ENCODE data around the gene TTC7B.

Gene TTC7B

GRCh38 chr14:90675399-90675798, 140.8 kb downstream of the TTC7B start:
- no peaks in the 10 kb centered on the region for H3F3A ChIP-seq (ENCODE audit: insufficient read depth)
- no peak overlapping the region for H3K27ac ChIP-seq (ENCODE audit: low read depth, low read length)
- H3K4me2 ChIP-seq (ENCODE audit: low read depth, low read length, poor library complexity, severe bottlenecking) = no peak overlapping the region

DNA sequence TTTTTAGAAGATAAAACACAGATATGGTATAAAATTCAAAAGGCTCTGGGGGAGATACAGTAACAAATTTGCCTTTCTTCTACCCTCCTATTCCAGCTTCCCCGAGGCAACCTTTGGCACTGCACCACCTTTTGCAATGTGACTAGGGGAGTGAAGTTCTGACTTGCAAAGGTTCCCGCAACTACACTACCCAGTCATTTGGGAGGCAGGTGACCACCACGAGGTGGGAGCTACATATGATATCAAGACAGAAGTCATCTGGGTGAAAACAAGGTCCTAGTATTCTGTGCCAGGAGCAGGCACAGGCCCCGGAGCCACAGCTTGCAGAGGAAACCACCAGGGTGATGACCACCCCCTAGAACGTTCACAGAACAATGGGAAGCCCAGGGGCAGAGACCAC, 141.5 kb downstream of the TTC7B start:
- Histone ChIP-seq H4K20me1 (ENCODE audit: low read depth, low read length) (no peaks in the 10 kb centered on the region), H3K4me3 (ENCODE audit: insufficient read depth, low read length, poor library complexity, severe bottlenecking) (no peak overlapping the region), H3K79me2 (ENCODE audit: insufficient read depth, low read length) (no peaks in the 10 kb centered on the region), H3F3A (ENCODE audit: insufficient read depth) (no peaks in the 10 kb centered on the region), H3K36me3 (ENCODE audit: low read length) (no peaks in the 10 kb centered on the region), H2AFZ (ENCODE audit: low read depth, low read length, severe bottlenecking) (no peak overlapping the region), H3K9ac (ENCODE audit: low read length) (no peak overlapping the region), H3K9me3 (ENCODE audit: insufficient read depth, low read length) (no peaks in the 10 kb centered on the region), H3K4me2 (ENCODE audit: low read depth, low read length, poor library complexity, severe bottlenecking) (no peak overlapping the region), H3K9me2 (replicated peaks; ENCODE audit: insufficient read depth, low read length) (no peaks in the 10 kb centered on the region), H3K27ac (ENCODE audit: low read depth, low read length) (no peak overlapping the region), H3K27me3 (ENCODE audit: low read length) (no peaks in the 10 kb centered on the region)
- TF ChIP-seq EZH2phosphoT487 (conservative IDR thresholded peaks at IDR 0.05; ENCODE audit: low read length) = no peak
- TF ChIP-seq, protein P1, sequence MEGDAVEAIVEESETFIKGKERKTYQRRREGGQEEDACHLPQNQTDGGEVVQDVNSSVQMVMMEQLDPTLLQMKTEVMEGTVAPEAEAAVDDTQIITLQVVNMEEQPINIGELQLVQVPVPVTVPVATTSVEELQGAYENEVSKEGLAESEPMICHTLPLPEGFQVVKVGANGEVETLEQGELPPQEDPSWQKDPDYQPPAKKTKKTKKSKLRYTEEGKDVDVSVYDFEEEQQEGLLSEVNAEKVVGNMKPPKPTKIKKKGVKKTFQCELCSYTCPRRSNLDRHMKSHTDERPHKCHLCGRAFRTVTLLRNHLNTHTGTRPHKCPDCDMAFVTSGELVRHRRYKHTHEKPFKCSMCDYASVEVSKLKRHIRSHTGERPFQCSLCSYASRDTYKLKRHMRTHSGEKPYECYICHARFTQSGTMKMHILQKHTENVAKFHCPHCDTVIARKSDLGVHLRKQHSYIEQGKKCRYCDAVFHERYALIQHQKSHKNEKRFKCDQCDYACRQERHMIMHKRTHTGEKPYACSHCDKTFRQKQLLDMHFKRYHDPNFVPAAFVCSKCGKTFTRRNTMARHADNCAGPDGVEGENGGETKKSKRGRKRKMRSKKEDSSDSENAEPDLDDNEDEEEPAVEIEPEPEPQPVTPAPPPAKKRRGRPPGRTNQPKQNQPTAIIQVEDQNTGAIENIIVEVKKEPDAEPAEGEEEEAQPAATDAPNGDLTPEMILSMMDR (IDR thresholded peaks at IDR 0.05; ENCODE audit: insufficient read depth, low read length, poor library complexity, severe bottlenecking) = no peak

More at GRCh38 chr14:90675399-90675798, 140.8 kb downstream of the TTC7B start:
- Histone ChIP-seq H3K9ac (ENCODE audit: low read length) (no peak overlapping the region), H3K9me2 (replicated peaks; ENCODE audit: insufficient read depth, low read length) (no peaks in the 10 kb centered on the region), H3K27me3 (ENCODE audit: low read length) (no peaks in the 10 kb centered on the region), H2AFZ (ENCODE audit: low read depth, low read length, severe bottlenecking) (no peak overlapping the region), H4K20me1 (ENCODE audit: low read depth, low read length) (no peaks in the 10 kb centered on the region), H3K36me3 (ENCODE audit: low read length) (no peaks in the 10 kb centered on the region), H3K9me3 (ENCODE audit: insufficient read depth, low read length) (no peaks in the 10 kb centered on the region), H3K79me2 (ENCODE audit: insufficient read depth, low read length) (no peaks in the 10 kb centered on the region), H3K4me3 (ENCODE audit: insufficient read depth, low read length, poor library complexity, severe bottlenecking) (no peak overlapping the region)
- TF ChIP-seq EZH2phosphoT487 (conservative IDR thresholded peaks at IDR 0.05; ENCODE audit: low read length) = no peak
- TF ChIP-seq, protein P1 (IDR thresholded peaks at IDR 0.05; ENCODE audit: insufficient read depth, low read length, poor library complexity, severe bottlenecking) = no peak

- Histone ChIP-seq H2AFZ (ENCODE audit: low read depth, low read length, severe bottlenecking) (no peak overlapping the region), H3K9me3 (ENCODE audit: insufficient read depth, low read length) (no peaks in the 10 kb centered on the region), H3K9ac (ENCODE audit: low read length) (no peak overlapping the region), H3K9me2 (replicated peaks; ENCODE audit: insufficient read depth, low read length) (no peaks in the 10 kb centered on the region), H3K79me2 (ENCODE audit: insufficient read depth, low read length) (no peaks in the 10 kb centered on the region), H3K27me3 (ENCODE audit: low read length) (no peaks in the 10 kb centered on the region), H4K20me1 (ENCODE audit: low read depth, low read length) (no peaks in the 10 kb centered on the region), H3K36me3 (ENCODE audit: low read length) (no peaks in the 10 kb centered on the region), H3K4me2 (ENCODE audit: low read depth, low read length, poor library complexity, severe bottlenecking) (no peak overlapping the region), H3F3A (ENCODE audit: insufficient read depth) (no peaks in the 10 kb centered on the region), H3K27ac (ENCODE audit: low read depth, low read length) (no peak overlapping the region), H3K4me3 (ENCODE audit: insufficient read depth, low read length, poor library complexity, severe bottlenecking) (no peak overlapping the region)
- no peak for TF ChIP-seq EZH2phosphoT487 (conservative IDR thresholded peaks at IDR 0.05; ENCODE audit: low read length)
- TF ChIP-seq, protein P1 (IDR thresholded peaks at IDR 0.05; ENCODE audit: insufficient read depth, low read length, poor library complexity, severe bottlenecking) = no peak
These were observed 142.1 kb downstream of the TTC7B start for GRCh38 chr14:90674043-90674670.

Measured in SU-DHL-6 (cell line).